G401 (cell line): ENCODE measurements around the gene CPB2. TPM values are rescaled to one million over a fixed set of nuclear protein-coding genes. Genes with fewer than 3 reads are reported as not detected.

ENCODE experiments used
- DNase-seq: peaks from one replicate; pipeline ENCODE4 v3.0.0-alpha.2; 2015; ENCODE audit warnings: low spot score
- in situ Hi-C: cut with HindIII; loops from 2 replicates; pipeline ENCODE4 v1.10.0; 2016; ENCODE audit warnings: low sequenced_read_pairs, mixed read lengths
- total RNA-seq: library from RNA; depleted of rRNA; stranded (reverse); fragments of >200 nt; shearing (Covaris generic); gene quantifications from 2 replicates; pipeline ENCODE4 v1.2.3, GENCODE V29; 2014

CPB2 gene
- total RNA-seq, 1 experiment from 2014 or later: not detected

- DNase-seq: no peak
- in situ Hi-C loops: no loop called here
Measured at GRCh38 chr13:46101484-46102254, 3.2 kb downstream of the CPB2 start.

GRCh38 chr13:46101002-46101401, 3.8 kb downstream of the CPB2 start:
- in situ Hi-C loops: no loop called here
- DNase-seq: no peak

- in situ Hi-C loops: no loop called here
Measured at GRCh38 chr13:46100191-46100815, 4.5 kb downstream of the CPB2 start.

GRCh38 chr13:46097663-46098062, 7.2 kb downstream of the CPB2 start:
- DNase-seq: no peak
- in situ Hi-C loops: no loop called here

More at GRCh38 chr13:46100191-46100815, 4.5 kb downstream of the CPB2 start:
- no peak for DNase-seq

GRCh38 chr13:46097015-46097414, 7.8 kb downstream of the CPB2 start:
- in situ Hi-C loops: no loop called here
- no peak for DNase-seq

GRCh38 chr13:46094478-46094877, 10.4 kb downstream of the CPB2 start:
- DNase-seq: no peak
- in situ Hi-C loops: no loop called here

GRCh38 chr13:46088821-46089562, 15.8 kb downstream of the CPB2 start:
- DNase-seq: no peak
- in situ Hi-C loops: no loop called here

GRCh38 chr13:46087481-46087880, 17.4 kb downstream of the CPB2 start:
- in situ Hi-C loops: no loop called here
- no peak for DNase-seq

- DNase-seq: no peak
- in situ Hi-C loops: no loop called here
Measured at GRCh38 chr13:46086985-46087384, 17.8 kb downstream of the CPB2 start.

- no peak for DNase-seq
- in situ Hi-C loops: no loop called here
Measured at GRCh38 chr13:46086421-46086922, 18.4 kb downstream of the CPB2 start.

- in situ Hi-C loops: no loop called here
- DNase-seq: no peak
Measured at GRCh38 chr13:46085737-46086136, 19.1 kb downstream of the CPB2 start.

GRCh38 chr13:46082324-46082723, 22.5 kb downstream of the CPB2 start:
- in situ Hi-C loops: no loop called here
- DNase-seq: no peak

GRCh38 chr13:46079770-46080169, 25.1 kb downstream of the CPB2 start:
- DNase-seq: no peak
- in situ Hi-C loops: no loop called here

GRCh38 chr13:46077265-46077664, 27.6 kb downstream of the CPB2 start:
- no peak for DNase-seq
- in situ Hi-C loops: no loop called here

- in situ Hi-C loops: no loop called here
- DNase-seq: no peak
Measured at GRCh38 chr13:46076827-46077226, 28.0 kb downstream of the CPB2 start.

GRCh38 chr13:46075811-46076210, 29.0 kb downstream of the CPB2 start:
- no peak for DNase-seq
- in situ Hi-C loops: no loop called here

- no peak for DNase-seq
- in situ Hi-C loops: no loop called here
Measured at GRCh38 chr13:46071590-46072249, 33.1 kb downstream of the CPB2 start.

GRCh38 chr13:46063292-46063691, 41.5 kb downstream of the CPB2 start:
- in situ Hi-C loops: no loop called here
- DNase-seq: no peak

- no peak for DNase-seq
- in situ Hi-C loops: no loop called here
Measured at GRCh38 chr13:46062185-46062584, 42.6 kb downstream of the CPB2 start.

- in situ Hi-C loops: no loop called here
- no peak for DNase-seq
Measured at GRCh38 chr13:46059405-46059804, 45.4 kb downstream of the CPB2 start.
